Breast epithelium (tissue), 4 donors: ENCODE measurements around the gene TMED9. TPM values are rescaled to one million over a fixed set of nuclear protein-coding genes. Genes with fewer than 3 reads are reported as not detected.

ENCODE experiments used
- DNase-seq, 2 donors: peaks; one replicate each; pipeline ENCODE4 v3.0.0-alpha.2; 2019; ENCODE audit warnings: low spot score in 2 of 2
- H3K27ac ChIP-seq, 2 donors: fragments of 200-600 bp; sonication (generic) in 1 of 2; one replicate each; pipeline ENCODE4 v1.5.1; 2016 to 2019; ENCODE audit warnings: mild to moderate bottlenecking in 1 of 2
- H3K27me3 ChIP-seq, 2 donors: fragments of 200-600 bp; sonication (generic) in 1 of 2; one replicate each; pipeline versions ENCODE4 v1.5.1 to v1.6.0; 2017 to 2019; ENCODE audit warnings: control low read depth in 1 of 2, mild to moderate bottlenecking in 1 of 2
- H3K36me3 ChIP-seq: fragments of 200-600 bp; one replicate; pipeline ENCODE4 v1.5.1; 2019
- H3K4me1 ChIP-seq, 2 donors: fragments of 200-600 bp; sonication (generic); one replicate each; pipeline ENCODE4 v1.5.1; 2016 to 2019; ENCODE audit warnings: control low read depth in 1 of 2
- H3K4me3 ChIP-seq, 3 donors: fragments of 200-600 bp; sonication (generic); 1 replicate in 2 of 3; 2 replicates in 1 of 3; pipeline ENCODE4 v1.5.1; 2016 to 2019; ENCODE audit warnings: mild to moderate bottlenecking in 3 of 3, moderate library complexity in 2 of 3
- H3K9me3 ChIP-seq, 2 donors: fragments of 200-600 bp; sonication (generic) in 1 of 2; one replicate each; pipeline ENCODE4 v1.5.1; 2016 to 2019; ENCODE audit warnings: control low read depth in 1 of 2
- CTCF ChIP-seq, 3 donors: fragments of 450-650 bp; IDR thresholded peaks; one replicate each; pipeline ENCODE4 v1.5.1; 2016 to 2017; ENCODE audit warnings: antibody characterized with exemption in 3 of 3, mild to moderate bottlenecking in 3 of 3, moderate library complexity in 3 of 3
- POLR2A ChIP-seq: fragments of 450-650 bp; IDR thresholded peaks from one replicate; pipeline ENCODE4 v1.6.1; 2016; ENCODE audit warnings: antibody characterized with exemption, mild to moderate bottlenecking, moderate library complexity
- POLR2AphosphoS5 ChIP-seq, 3 donors: sonication (generic); formaldehyde crosslinking; IDR thresholded peaks; one replicate each; pipeline ENCODE4 v1.6.1; 2017; ENCODE audit warnings: antibody characterized with exemption in 3 of 3
- intact Hi-C: fragments of 100-400 bp; cut with DNase I; formaldehyde crosslinking; loops from one replicate; pipeline ENCODE4 v1.15.1; 2023; ENCODE audit warnings: low total_unique reads
- total RNA-seq, 3 donors: library from RNA; depleted of rRNA; stranded (reverse); fragments of >200 nt; gene quantifications; one replicate each; pipeline ENCODE4 v1.1.0, GENCODE V29; 2016

The TMED9 gene
- total RNA-seq: 100 to 1,000 TPM in 1 of 3 donors, 10 to 100 TPM in 2; 75.4 to 109 (median 95.1) TPM

DNA sequence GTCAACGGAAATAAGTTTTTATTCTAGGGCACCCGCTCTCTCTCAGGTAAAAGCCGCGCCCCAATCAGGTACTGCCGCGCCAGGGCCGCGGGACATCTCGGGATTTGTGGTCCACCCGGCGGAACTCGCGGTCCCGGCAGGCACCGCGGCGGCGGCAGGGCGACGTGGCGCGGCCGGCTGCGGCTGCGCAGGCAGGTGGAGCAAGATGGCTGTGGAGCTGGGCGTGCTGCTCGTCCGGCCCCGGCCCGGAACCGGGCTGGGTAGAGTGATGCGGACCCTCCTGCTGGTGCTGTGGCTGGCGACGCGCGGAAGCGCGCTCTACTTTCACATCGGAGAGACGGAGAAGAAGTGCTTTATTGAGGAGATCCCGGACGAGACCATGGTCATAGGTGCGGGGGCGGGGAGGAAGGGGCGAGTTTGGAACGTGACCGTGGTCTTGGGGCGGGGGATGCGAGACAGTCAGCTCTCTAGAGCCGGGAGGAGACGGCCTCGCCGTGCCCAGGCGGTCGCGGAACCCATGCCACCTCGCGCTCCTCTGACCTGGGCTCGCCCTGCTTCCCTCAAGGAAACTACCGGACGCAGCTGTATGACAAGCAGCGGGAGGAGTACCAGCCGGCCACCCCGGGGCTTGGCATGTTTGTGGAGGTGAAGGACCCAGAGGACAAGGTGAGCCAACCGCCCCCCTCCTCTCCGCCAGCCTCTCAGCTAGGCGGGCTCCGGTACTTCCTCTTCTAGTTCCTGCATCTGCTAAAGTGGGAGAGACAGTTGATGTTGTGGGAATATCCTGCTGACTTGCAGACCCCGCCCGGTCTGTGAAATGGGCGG lies at the start of gene TMED9:
TSS of gene TMED9 (plus strand) at position 194 of the 825 bp plus-strand sequence. CDS start at position 206, 12 bp downstream.
- H3K27me3 ChIP-seq: no peaks in the 10 kb centered on the region

GRCh38 chr5:177542816-177543465 lies 49.1 kb upstream of the TMED9 start:
- intact Hi-C loops: no loop called here
- no peaks in the 10 kb centered on the region for H3K27me3 ChIP-seq
- TF ChIP-seq POLR2AphosphoS5 (IDR thresholded peaks at IDR 0.05) (no peak), CTCF (IDR thresholded peaks at IDR 0.05) (no peak)
- H3K4me1 ChIP-seq: peaks cover 7 to 17% of the 10 kb centered on the region in 2 donors
- H3K27ac ChIP-seq: no peak overlapping the region
- no peak overlapping the region for H3K4me3 ChIP-seq
- no peak for DNase-seq
- no peaks in the 10 kb centered on the region for H3K36me3 ChIP-seq
- no peaks in the 10 kb centered on the region for H3K9me3 ChIP-seq

More for the DNA sequence above, at the start of gene TMED9:
- TF ChIP-seq CTCF (IDR thresholded peaks at IDR 0.05): no peak
- TF ChIP-seq POLR2A: peak; percentile 69
- peak; percentile 75 to 90 (median 80) for TF ChIP-seq POLR2AphosphoS5 (IDR thresholded peaks at IDR 0.05)
- peak within 1 kb of the TSS; percentile 84 to 92 for H3K27ac ChIP-seq
- H3K4me1 ChIP-seq: peaks cover 0 to 10% of the 10 kb centered on the region in 2 donors
- peak within 1 kb of the TSS; percentile 98 to 100 (median 98) for H3K4me3 ChIP-seq
- intact Hi-C loops: no loop called here
- no peaks in the 10 kb centered on the region for H3K9me3 ChIP-seq
- DNase-seq: peak; percentile 81 to 84
- H3K36me3 ChIP-seq: no peaks in the 10 kb centered on the region

DNA sequence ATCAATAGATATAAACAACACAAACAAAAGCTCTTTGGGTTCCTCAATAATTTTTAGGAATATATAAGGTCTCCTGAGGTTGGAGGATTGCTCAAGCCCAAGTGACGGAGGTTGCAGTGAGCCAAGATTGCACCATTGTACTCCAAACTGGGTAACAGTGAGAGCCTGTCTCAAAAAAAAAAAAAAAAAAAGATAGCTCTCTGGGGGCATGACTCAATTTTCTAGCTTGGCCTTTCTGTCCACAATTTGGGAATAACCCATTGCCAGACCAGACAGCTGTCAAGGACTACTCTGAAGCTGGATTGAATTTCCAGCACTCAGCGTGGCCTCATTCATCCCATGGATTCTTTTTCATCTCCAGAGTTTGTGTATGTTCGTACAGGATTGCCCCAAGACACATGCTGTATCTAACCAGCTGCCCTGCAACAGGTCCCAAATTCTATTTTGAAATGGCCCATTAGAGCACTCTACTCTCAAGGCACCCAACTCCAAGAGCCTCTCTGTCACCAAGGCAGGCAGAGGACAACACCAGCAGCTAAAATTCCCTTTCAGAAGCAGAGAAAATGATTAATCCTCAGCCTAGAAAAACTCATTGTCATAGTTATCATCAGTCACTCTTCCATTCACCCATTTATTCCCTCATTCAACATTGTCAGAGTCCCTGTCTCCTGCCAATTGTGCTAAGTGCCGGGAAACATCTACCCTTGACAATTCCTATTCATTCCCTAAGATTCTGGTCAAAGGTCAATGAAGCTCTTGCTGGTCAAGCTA lies 46.3 kb upstream of the TMED9 start:
- no peaks in the 10 kb centered on the region for H3K27me3 ChIP-seq
- H3K36me3 ChIP-seq: no peaks in the 10 kb centered on the region
- H3K9me3 ChIP-seq: no peaks in the 10 kb centered on the region
- peak overlapping the region; percentile 80 to 90 for H3K27ac ChIP-seq
- DNase-seq: peak in 1 of 2 donors; percentile 64
- H3K4me3 ChIP-seq: no peak overlapping the region
- peaks cover 7 to 11% of the 10 kb centered on the region in 2 donors for H3K4me1 ChIP-seq
- intact Hi-C loops: no loop called here
- TF ChIP-seq POLR2AphosphoS5 (IDR thresholded peaks at IDR 0.05) (peak in 2 of 3 donors; percentile 13 to 62), POLR2A (no peak)

- peaks cover 7 to 11% of the 10 kb centered on the region in 2 donors for H3K4me1 ChIP-seq
- no peaks in the 10 kb centered on the region for H3K9me3 ChIP-seq
- intact Hi-C loops: no loop called here
- TF ChIP-seq POLR2A: no peak
- peak in 1 of 3 donors; percentile 18 for TF ChIP-seq POLR2AphosphoS5 (IDR thresholded peaks at IDR 0.05)
- H3K4me3 ChIP-seq: no peak overlapping the region
- no peak for DNase-seq
- H3K27me3 ChIP-seq: no peaks in the 10 kb centered on the region
- no peaks in the 10 kb centered on the region for H3K36me3 ChIP-seq
- peak overlapping the region; percentile 80 to 90 for H3K27ac ChIP-seq
Observed at GRCh38 chr5:177546258-177546741, 45.7 kb upstream of the TMED9 start.

GRCh38 chr5:177547736-177548135 lies 44.3 kb upstream of the TMED9 start:
- no peaks in the 10 kb centered on the region for H3K36me3 ChIP-seq
- H3K4me3 ChIP-seq: no peak overlapping the region
- intact Hi-C loops: no loop called here
- H3K27ac ChIP-seq: peak overlapping the region; percentile 10 to 59
- TF ChIP-seq POLR2A: no peak
- TF ChIP-seq CTCF (IDR thresholded peaks at IDR 0.05): no peak
- TF ChIP-seq POLR2AphosphoS5 (IDR thresholded peaks at IDR 0.05): no peak
- no peaks in the 10 kb centered on the region for H3K27me3 ChIP-seq
- peaks cover 7 to 11% of the 10 kb centered on the region in 2 donors for H3K4me1 ChIP-seq
- no peak for DNase-seq
- no peaks in the 10 kb centered on the region for H3K9me3 ChIP-seq
